GM12875 (cell line): ENCODE results near the gene CACNA1E.

Source experiments
- H3K4me3 ChIP-seq: one replicate; pipeline ENCODE4 v1.5.1; 2011; ENCODE audit warnings: low read depth, low read length, control low read depth
- TF ChIP-seq, protein P1 (sequence below): IDR thresholded peaks from 2 replicates; pipeline ENCODE4 v1.5.1; 2011; ENCODE audit warnings: low read depth, mild to moderate bottlenecking, control low read depth, inconsistent platforms, low read length, moderate library complexity, borderline replicate concordance; ENCODE audit not compliant: insufficient read depth

CACNA1E gene

DNA sequence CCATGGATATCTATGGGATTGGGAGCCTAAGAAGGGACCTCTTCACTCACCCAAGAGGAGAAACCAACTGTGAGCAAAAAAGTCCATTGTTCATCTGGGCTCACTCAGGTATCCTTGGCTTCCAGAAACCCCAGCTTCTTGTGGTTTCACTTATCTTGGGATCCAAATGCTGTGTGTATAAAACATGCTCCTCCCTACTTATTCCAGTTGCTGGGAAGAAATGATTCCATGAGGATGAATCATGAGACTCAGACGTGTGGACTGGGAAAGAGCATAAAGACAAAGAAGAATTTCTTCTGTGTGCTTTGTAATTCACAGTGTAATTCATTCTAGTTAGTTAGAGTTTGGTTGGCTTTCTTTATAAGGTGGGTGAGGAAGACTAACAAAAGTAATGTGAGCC lies 294.5 kb downstream of the CACNA1E start:
- TF ChIP-seq, protein P1, sequence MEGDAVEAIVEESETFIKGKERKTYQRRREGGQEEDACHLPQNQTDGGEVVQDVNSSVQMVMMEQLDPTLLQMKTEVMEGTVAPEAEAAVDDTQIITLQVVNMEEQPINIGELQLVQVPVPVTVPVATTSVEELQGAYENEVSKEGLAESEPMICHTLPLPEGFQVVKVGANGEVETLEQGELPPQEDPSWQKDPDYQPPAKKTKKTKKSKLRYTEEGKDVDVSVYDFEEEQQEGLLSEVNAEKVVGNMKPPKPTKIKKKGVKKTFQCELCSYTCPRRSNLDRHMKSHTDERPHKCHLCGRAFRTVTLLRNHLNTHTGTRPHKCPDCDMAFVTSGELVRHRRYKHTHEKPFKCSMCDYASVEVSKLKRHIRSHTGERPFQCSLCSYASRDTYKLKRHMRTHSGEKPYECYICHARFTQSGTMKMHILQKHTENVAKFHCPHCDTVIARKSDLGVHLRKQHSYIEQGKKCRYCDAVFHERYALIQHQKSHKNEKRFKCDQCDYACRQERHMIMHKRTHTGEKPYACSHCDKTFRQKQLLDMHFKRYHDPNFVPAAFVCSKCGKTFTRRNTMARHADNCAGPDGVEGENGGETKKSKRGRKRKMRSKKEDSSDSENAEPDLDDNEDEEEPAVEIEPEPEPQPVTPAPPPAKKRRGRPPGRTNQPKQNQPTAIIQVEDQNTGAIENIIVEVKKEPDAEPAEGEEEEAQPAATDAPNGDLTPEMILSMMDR: no peak
- H3K4me3 ChIP-seq: no peak overlapping the region

DNA sequence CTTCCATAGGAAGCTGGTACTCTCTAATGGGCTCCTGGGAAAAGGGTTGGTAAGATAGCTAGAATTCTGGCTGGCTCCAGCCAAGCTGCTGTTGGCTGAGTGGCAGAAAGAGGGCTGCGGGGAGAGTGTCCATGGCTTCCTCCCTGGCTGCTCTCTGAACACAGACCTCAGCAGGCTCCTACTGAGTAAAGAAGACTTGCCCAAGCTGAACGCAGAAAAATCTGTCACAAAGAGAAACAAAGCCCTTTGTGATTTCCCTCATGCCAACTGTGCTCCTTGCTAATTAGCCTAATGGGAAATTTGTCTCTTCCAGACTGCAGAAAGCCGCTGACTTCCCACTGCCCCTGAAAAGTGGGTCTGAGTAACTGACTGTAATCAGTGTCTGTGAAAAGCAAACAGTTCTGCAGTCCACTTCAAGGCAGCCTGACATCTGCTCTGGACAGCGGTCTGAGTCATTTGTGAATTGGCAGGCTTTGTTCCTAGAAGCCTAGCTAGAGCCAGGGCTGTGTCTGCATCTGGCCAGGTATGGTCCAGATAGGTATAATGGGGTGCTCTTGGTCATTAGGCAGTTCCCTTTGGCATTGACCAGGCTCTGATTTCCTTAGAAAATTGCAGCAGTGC lies 295.4 kb downstream of the CACNA1E start:
- no peak overlapping the region for H3K4me3 ChIP-seq
- TF ChIP-seq, protein P1: no peak

DNA sequence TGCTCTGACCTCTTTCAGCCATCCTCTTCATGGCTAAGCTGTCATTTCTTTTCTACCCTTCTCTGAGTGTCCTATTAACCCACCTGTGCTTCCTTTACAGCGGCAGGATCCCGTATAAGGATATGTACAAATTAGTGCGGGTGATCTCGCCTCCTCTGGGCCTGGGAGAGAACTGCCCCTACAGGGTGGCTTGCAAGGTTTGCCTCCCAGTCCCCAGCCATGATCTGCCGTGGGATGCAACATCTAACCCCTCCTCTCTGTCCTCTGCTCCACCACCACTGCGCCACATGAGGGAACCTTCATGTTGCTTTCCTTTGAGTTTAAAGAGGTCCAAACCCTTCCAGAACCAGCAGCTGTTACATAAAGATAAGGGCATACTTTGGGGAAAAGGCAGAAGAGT lies 296.0 kb downstream of the CACNA1E start:
- TF ChIP-seq, protein P1: no peak
- no peak overlapping the region for H3K4me3 ChIP-seq

DNA sequence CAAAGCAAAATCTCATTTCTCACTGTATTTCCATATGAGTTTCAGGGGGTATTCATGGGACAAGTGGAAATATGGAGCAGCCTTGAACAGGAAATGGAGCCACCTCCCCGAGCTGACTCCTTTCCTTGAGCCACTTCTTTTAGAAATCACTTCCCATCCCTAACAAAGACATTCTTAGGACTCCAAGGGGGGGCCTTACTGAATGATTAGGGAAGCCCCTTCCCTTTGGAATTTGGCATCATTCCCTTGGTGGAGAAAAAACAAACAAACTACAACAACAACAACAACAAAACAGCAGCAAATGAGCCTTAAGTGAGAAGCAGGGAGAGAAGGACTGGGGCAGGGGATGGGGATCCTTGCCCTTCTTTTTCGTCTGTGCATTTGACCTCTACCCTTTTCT lies 299.9 kb downstream of the CACNA1E start:
- H3K4me3 ChIP-seq: no peak overlapping the region
- TF ChIP-seq, protein P1: no peak

DNA sequence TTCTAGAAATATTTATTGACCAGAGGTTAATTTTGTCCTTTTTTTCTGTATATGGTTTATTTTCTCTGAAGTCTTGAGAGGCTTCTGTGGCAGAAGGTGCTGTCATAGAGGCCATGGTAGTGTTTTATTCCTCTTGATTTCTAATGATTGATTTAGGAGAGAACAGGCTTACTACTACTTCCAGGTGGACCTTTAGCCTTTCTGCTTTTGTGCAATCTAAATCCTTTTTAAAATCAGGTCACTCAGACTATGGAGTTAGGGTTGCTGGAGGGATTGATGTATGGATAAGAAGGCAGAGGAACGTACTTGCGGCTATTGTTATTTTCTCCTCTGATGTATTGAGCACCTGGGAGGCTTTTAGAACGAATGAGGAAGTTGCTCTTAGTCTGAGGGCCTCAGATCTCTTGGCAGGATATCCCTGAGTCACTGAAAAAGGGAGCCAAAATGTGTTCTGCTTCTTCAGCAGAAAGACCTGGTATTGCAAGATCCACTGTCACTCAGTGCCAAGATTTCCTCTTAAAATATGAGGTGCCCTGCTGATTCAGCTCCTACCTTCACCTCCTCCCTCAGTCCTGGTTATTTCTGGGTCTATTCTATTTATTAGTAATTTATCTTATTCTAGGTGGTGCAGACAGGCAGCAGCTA lies 300.8 kb downstream of the CACNA1E start:
- no peak overlapping the region for H3K4me3 ChIP-seq
- TF ChIP-seq, protein P1: no peak

DNA sequence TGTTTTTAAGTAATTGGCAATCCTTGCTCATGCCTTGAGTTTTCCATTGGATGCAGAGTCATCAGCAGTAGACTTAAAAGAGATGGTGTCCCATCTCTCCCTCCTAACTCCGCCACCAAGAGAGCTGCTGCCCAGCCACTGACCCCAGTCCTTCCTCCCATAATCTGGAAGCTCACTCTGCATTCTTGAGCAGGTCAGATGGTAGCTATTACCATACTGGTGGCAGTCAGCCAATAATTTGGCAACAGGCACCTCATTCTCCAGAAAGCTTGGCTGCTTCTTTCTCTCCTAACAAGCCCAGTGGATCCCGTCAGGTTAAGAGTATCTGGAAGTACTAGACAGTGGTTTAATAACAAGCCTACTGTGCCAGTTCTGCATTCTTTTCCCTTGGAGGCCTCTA lies 306.1 kb downstream of the CACNA1E start:
- no peak overlapping the region for H3K4me3 ChIP-seq
- TF ChIP-seq, protein P1: no peak

DNA sequence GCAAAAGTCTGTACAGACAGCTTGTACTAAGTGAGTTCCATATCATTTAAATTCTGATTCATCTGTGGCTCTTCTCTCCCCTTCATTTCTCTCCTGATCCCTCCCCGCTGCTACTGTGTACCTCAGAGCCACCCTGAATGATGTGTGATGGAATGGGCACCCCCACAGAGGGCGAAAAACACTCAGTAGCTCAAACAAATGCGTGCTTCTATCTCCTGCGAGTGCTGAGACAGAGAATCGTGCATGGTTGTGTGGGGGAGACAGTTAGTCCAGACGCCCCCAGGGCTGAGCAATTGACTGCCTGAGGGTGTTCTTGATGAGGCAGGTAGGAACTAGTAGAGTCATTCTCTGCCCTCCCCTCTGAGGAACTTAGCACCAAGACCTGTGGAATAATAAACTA lies 308.4 kb downstream of the CACNA1E start:
- H3K4me3 ChIP-seq: no peak overlapping the region
- TF ChIP-seq, protein P1: no peak
